ENCODE results near the gene SV2C. TPM values are rescaled to one million over a fixed set of nuclear protein-coding genes. Genes with fewer than 3 reads are reported as not detected.

Gene SV2C
- total RNA-seq, 1 donor from 2014 or later: not detected

DNA sequence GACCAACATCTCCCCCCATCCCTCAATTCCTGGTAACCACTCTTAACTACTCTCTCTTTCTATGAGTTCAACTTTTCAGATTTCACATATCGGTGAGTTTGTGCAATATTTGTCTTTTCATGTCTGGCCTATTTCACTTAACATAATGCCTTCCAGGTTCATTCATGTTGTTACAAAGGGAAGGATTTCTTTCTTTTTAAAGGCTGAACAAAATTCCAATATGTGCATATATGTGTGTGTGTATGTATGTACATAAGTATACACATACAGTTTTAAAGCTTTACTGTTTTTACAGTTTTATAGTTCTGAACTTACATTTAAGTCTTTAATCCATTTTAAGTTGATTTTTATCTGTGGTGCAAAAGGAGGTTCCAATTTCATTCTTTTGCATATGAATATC is 130.7 kb downstream of the SV2C start:
- TF ChIP-seq, protein P1, sequence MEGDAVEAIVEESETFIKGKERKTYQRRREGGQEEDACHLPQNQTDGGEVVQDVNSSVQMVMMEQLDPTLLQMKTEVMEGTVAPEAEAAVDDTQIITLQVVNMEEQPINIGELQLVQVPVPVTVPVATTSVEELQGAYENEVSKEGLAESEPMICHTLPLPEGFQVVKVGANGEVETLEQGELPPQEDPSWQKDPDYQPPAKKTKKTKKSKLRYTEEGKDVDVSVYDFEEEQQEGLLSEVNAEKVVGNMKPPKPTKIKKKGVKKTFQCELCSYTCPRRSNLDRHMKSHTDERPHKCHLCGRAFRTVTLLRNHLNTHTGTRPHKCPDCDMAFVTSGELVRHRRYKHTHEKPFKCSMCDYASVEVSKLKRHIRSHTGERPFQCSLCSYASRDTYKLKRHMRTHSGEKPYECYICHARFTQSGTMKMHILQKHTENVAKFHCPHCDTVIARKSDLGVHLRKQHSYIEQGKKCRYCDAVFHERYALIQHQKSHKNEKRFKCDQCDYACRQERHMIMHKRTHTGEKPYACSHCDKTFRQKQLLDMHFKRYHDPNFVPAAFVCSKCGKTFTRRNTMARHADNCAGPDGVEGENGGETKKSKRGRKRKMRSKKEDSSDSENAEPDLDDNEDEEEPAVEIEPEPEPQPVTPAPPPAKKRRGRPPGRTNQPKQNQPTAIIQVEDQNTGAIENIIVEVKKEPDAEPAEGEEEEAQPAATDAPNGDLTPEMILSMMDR (IDR thresholded peaks at IDR 0.05; ENCODE audit: insufficient read depth, low read length, severe bottlenecking): no peak
- H3K4me3 ChIP-seq (ENCODE audit: low read depth, low read length): no peak overlapping the region
- no peaks in the 10 kb centered on the region for H3K27me3 ChIP-seq (ENCODE audit: control insufficient read depth, insufficient read depth, low read length)
- FAIRE-seq (no peak), DNase-seq (ENCODE audit: low read depth) (no peak)
- no peaks in the 10 kb centered on the region for H3K36me3 ChIP-seq (ENCODE audit: control insufficient read depth, insufficient read depth, low read length)

DNA sequence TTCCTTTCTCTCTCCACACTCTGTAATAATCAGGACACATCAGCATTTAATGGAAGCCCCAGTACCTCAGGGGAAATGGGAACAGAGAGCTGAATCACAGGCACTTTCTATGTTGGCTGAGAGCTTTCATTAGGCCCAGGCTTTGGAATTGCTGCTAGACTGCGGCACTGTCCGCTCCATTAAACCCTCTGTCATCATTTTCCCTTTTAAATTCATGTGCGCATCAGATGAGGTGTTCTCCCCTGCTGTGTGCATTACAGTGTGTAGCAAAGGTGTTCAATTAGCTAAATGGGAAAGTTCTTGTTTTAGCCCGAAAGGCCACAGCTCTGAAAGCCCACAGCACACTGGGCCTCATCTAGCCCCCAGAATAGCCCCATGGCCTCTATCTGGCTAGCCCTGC is 133.6 kb downstream of the SV2C start:
- no peaks in the 10 kb centered on the region for H3K27me3 ChIP-seq (ENCODE audit: control insufficient read depth, insufficient read depth, low read length)
- FAIRE-seq: peak; percentile 86
- H3K4me3 ChIP-seq (ENCODE audit: low read depth, low read length): no peak overlapping the region
- no peaks in the 10 kb centered on the region for H3K36me3 ChIP-seq (ENCODE audit: control insufficient read depth, insufficient read depth, low read length)
- TF ChIP-seq, protein P1 (IDR thresholded peaks at IDR 0.05; ENCODE audit: insufficient read depth, low read length, severe bottlenecking): no peak
- no peak for DNase-seq (ENCODE audit: low read depth)

- no peaks in the 10 kb centered on the region for H3K36me3 ChIP-seq (ENCODE audit: control insufficient read depth, insufficient read depth, low read length)
- peak; percentile 76 for FAIRE-seq
- no peak for DNase-seq (ENCODE audit: low read depth)
- H3K4me3 ChIP-seq (ENCODE audit: low read depth, low read length): no peak overlapping the region
- TF ChIP-seq, protein P1 (IDR thresholded peaks at IDR 0.05; ENCODE audit: insufficient read depth, low read length, severe bottlenecking): no peak
- no peaks in the 10 kb centered on the region for H3K27me3 ChIP-seq (ENCODE audit: control insufficient read depth, insufficient read depth, low read length)
Observed at GRCh38 chr5:76219636-76220035, 136.5 kb downstream of the SV2C start.

DNA sequence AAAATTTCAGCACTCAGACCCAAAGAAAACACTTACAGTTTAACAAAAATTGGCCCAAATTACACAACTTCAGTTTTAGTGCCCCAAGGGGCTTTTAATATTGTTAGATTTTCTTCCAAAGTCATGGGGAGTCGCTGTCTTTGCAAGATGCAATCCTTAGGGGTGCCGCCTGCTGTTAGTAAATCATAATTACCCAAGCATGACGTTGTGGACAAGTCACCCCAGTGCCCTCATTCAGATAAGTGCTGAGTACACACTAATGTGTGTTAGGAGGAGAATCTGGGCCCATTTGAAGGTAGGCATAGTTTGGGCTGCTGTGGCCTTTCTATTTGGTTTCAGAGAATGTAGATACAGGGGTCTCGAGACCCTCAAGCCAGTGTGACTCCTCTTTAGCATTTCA is 138.1 kb downstream of the SV2C start:
- Histone ChIP-seq H3K4me3 (ENCODE audit: low read depth, low read length) (no peak overlapping the region), H3K36me3 (ENCODE audit: control insufficient read depth, insufficient read depth, low read length) (no peaks in the 10 kb centered on the region), H3K27me3 (ENCODE audit: control insufficient read depth, insufficient read depth, low read length) (no peaks in the 10 kb centered on the region)
- FAIRE-seq (no peak), DNase-seq (ENCODE audit: low read depth) (no peak)
- TF ChIP-seq, protein P1 (IDR thresholded peaks at IDR 0.05; ENCODE audit: insufficient read depth, low read length, severe bottlenecking): no peak

DNA sequence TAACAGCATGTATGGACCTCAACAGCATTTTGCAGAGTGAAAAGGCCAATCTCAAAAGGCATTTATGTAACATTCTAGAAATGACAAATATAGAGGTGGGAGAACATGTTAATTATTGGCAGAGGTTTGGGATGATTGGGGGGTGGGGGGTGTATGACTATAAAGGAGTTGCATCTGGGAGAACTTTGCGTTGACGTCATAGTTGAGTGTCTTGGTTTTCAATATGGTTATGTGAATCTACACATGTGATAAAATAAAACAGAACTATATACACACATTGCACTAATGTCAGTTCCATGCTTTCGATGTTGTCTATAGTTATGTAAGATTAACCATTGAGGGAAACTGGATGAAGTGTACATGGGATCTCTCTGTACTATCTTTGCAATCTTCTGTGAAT is 139.1 kb downstream of the SV2C start:
- H3K4me3 ChIP-seq (ENCODE audit: low read depth, low read length): no peak overlapping the region
- no peaks in the 10 kb centered on the region for H3K27me3 ChIP-seq (ENCODE audit: control insufficient read depth, insufficient read depth, low read length)
- H3K36me3 ChIP-seq (ENCODE audit: control insufficient read depth, insufficient read depth, low read length): no peaks in the 10 kb centered on the region
- no peak for DNase-seq (ENCODE audit: low read depth)
- no peak for FAIRE-seq
- TF ChIP-seq, protein P1 (IDR thresholded peaks at IDR 0.05; ENCODE audit: insufficient read depth, low read length, severe bottlenecking): no peak

DNA sequence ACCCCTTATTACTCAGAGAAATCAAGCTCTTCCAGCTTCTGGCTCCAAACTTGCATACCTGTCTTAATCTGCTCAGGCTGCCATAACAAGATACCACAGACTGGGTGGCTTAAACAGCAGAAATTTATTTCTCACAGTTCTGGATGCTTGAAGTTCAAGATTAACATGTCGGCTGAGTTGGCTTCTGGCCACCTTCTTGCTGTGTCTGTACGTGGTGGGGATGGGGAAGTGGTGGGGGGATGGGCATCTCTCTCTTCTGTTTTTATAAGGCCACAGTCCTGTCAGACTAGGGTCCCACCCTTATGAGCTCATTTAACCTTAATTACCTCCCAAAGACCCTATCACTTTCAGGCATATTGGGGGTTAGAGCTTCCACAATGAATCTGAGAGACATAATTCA is 140.5 kb downstream of the SV2C start:
- Histone ChIP-seq H3K36me3 (ENCODE audit: control insufficient read depth, insufficient read depth, low read length) (no peaks in the 10 kb centered on the region), H3K4me3 (ENCODE audit: low read depth, low read length) (no peak overlapping the region), H3K27me3 (ENCODE audit: control insufficient read depth, insufficient read depth, low read length) (no peaks in the 10 kb centered on the region)
- TF ChIP-seq, protein P1 (IDR thresholded peaks at IDR 0.05; ENCODE audit: insufficient read depth, low read length, severe bottlenecking): no peak
- FAIRE-seq: no peak
- DNase-seq (ENCODE audit: low read depth): no peak

Data from bronchial epithelial cell (primary cell).